ENCODE data around the gene GARS1. TPM values are rescaled to one million over a fixed set of nuclear protein-coding genes. Genes with fewer than 3 reads are reported as not detected.

The GARS1 gene
- total RNA-seq, 1 donor: 287 TPM

GRCh38 chr7:30664184-30664885 lies 69.7 kb downstream of the GARS1 start:
- DNase-seq (ENCODE audit: low read depth): no peak
- no peak for TF ChIP-seq CTCF (IDR thresholded peaks at IDR 0.05; ENCODE audit: insufficient read depth, low read depth, low read length)
- H3K4me3 ChIP-seq (ENCODE audit: low read depth, low read length): no peak overlapping the region

DNA sequence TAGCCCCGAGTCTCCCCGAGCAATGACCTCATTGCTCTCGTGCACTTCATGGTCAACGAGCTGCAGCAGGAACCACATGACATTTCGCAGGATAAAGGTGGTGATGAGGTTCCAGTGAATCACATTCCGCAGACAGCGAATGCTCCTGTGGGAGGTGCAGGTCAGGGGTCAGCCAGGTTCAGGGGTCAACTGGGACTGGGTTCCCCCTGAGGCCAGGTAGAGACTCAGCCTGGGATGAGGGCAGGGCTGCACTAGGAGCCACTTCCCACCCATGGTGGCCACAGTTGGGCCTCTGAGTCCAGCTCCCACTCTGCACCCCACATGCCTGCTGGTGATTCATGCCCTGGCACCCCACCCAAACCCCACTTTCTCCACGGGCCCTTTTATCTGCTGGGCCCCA lies 70.4 kb downstream of the GARS1 start:
- H3K4me3 ChIP-seq (ENCODE audit: low read depth, low read length): no peak overlapping the region
- TF ChIP-seq CTCF (IDR thresholded peaks at IDR 0.05; ENCODE audit: insufficient read depth, low read depth, low read length): no peak
- DNase-seq (ENCODE audit: low read depth): no peak

DNA sequence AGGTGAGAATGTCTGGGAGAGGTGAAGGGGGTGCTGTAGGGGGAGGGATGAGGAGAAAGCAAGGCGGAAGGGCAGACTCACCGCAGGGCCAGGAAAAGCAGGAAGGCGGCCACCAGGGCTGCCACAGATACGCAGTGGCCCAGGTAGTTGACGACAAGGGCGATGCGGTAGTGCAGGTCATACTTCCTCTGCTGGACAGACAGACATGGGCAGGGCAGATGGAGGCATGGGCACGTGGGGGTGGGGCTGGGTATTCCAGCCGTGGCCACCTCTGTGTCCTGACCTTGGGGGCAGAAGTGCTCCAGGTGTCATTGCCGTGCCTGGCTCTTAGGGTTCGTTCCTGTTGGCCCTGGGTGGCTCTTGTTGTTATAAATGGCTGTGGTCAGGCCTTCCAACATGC lies 70.8 kb downstream of the GARS1 start:
- H3K4me3 ChIP-seq (ENCODE audit: low read depth, low read length): no peak overlapping the region
- no peak for DNase-seq (ENCODE audit: low read depth)
- no peak for TF ChIP-seq CTCF (IDR thresholded peaks at IDR 0.05; ENCODE audit: insufficient read depth, low read depth, low read length)

GRCh38 chr7:30667172-30667571 lies 72.5 kb downstream of the GARS1 start:
- no peak for TF ChIP-seq CTCF (IDR thresholded peaks at IDR 0.05; ENCODE audit: insufficient read depth, low read depth, low read length)
- DNase-seq (ENCODE audit: low read depth): no peak

DNA sequence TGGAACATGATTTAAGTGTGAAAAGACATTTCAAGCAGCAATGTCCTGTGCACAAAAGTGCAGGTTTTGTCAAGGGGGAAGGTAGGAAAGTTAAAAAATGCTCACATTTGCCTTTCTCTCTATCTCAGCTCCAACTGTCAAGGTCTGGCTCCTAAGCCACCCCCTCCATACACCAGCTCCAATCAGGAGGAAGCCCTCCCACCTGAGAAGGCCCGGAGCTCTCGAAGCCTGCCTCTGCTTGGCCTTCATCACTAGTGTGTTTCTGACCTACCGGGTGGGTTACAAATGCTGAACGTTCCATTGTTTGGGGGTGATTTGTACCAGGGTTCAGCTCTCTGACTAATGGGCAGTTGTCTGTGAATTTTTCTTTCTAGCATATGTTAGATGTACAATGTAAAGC lies 73.4 kb downstream of the GARS1 start:
- H3K4me3 ChIP-seq (ENCODE audit: low read depth, low read length): no peak overlapping the region

More at GRCh38 chr7:30667172-30667571, 72.5 kb downstream of the GARS1 start:
- H3K4me3 ChIP-seq (ENCODE audit: low read depth, low read length): no peak overlapping the region

GRCh38 chr7:30671793-30672465 lies 77.3 kb downstream of the GARS1 start:
- TF ChIP-seq CTCF (IDR thresholded peaks at IDR 0.05; ENCODE audit: insufficient read depth, low read depth, low read length): no peak
- peak; percentile 74 for DNase-seq (ENCODE audit: low read depth)

More for the DNA sequence above, 73.4 kb downstream of the GARS1 start:
- DNase-seq (ENCODE audit: low read depth): no peak
- TF ChIP-seq CTCF (IDR thresholded peaks at IDR 0.05; ENCODE audit: insufficient read depth, low read depth, low read length): no peak

More at GRCh38 chr7:30671793-30672465, 77.3 kb downstream of the GARS1 start:
- H3K4me3 ChIP-seq (ENCODE audit: low read depth, low read length): no peak overlapping the region
